Muscle layer of colon (tissue), 2 donors: ENCODE measurements around the gene KLHL30.

ENCODE experiments used
- H3K27ac ChIP-seq: one replicate; pipeline ENCODE4 v1.7.0; 2013; ENCODE audit warnings: low read depth, mild to moderate bottlenecking, low read length, moderate library complexity
- H3K27me3 ChIP-seq, 2 donors: one replicate each; pipeline ENCODE4 v1.7.0; 2013; ENCODE audit warnings: low read length in 2 of 2, mild to moderate bottlenecking in 2 of 2; ENCODE audit not compliant: insufficient read depth in 2 of 2, control insufficient read depth in 1 of 2
- H3K36me3 ChIP-seq: one replicate; pipeline ENCODE4 v1.7.0; 2013; ENCODE audit warnings: mild to moderate bottlenecking, low read length; ENCODE audit not compliant: insufficient read depth
- H3K4me1 ChIP-seq: one replicate; pipeline ENCODE4 v1.7.0; 2013; ENCODE audit warnings: mild to moderate bottlenecking, low read length; ENCODE audit not compliant: insufficient read depth
- H3K4me3 ChIP-seq, 2 donors: one replicate each; pipeline ENCODE4 v1.7.0; 2013; ENCODE audit warnings: low read length in 2 of 2, low read depth in 1 of 2, mild to moderate bottlenecking in 1 of 2, moderate library complexity in 1 of 2
- H3K9ac ChIP-seq: one replicate; pipeline ENCODE4 v1.7.0; 2013; ENCODE audit warnings: low read length
- H3K9me3 ChIP-seq: one replicate; pipeline ENCODE4 v1.7.0; 2013; ENCODE audit warnings: mild to moderate bottlenecking, low read length
- donor health status: abdominal sarcoma.
- donor health status: Adenocarcinoma of cecum.

The KLHL30 gene

GRCh38 chr2:238097988-238098871 is 40.2 kb upstream of the KLHL30 start:
- H3K27ac ChIP-seq, result no peak overlapping the region
- H3K4me1 ChIP-seq, result no peaks in the 10 kb centered on the region
- H3K27me3 ChIP-seq, result no peaks in the 10 kb centered on the region
- H3K4me3 ChIP-seq, result no peak overlapping the region
- H3K36me3 ChIP-seq, result no peaks in the 10 kb centered on the region
- no peaks in the 10 kb centered on the region for H3K9me3 ChIP-seq
- H3K9ac ChIP-seq, result no peak overlapping the region

- Histone ChIP-seq H3K27me3 (no peaks in the 10 kb centered on the region), H3K27ac (no peak overlapping the region), H3K4me3 (no peak overlapping the region), H3K9me3 (no peaks in the 10 kb centered on the region), H3K36me3 (no peaks in the 10 kb centered on the region), H3K9ac (no peak overlapping the region), H3K4me1 (no peaks in the 10 kb centered on the region)
Observed at GRCh38 chr2:238098901-238099713, 39.4 kb upstream of the KLHL30 start.

GRCh38 chr2:238099714-238100048 is 38.8 kb upstream of the KLHL30 start:
- H3K4me3 ChIP-seq, result no peak overlapping the region
- H3K27me3 ChIP-seq, result no peaks in the 10 kb centered on the region
- no peak overlapping the region for H3K27ac ChIP-seq
- H3K36me3 ChIP-seq, result no peaks in the 10 kb centered on the region
- H3K9ac ChIP-seq, result no peak overlapping the region
- H3K9me3 ChIP-seq, result no peaks in the 10 kb centered on the region
- no peaks in the 10 kb centered on the region for H3K4me1 ChIP-seq

GRCh38 chr2:238100049-238100820 is 38.2 kb upstream of the KLHL30 start, which contains the start of gene ESPNL:
TSS of gene ESPNL (plus strand) at chr2:238100340. CDS start at chr2:238100420, 80 bp downstream.
- no peak within 1 kb of the TSS for H3K27ac ChIP-seq
- H3K9ac ChIP-seq, result no peak within 1 kb of the TSS

GRCh38 chr2:238100821-238101771 is 37.4 kb upstream of the KLHL30 start:
- no peak overlapping the region for H3K4me3 ChIP-seq
- no peaks in the 10 kb centered on the region for H3K4me1 ChIP-seq
- H3K27ac ChIP-seq, result no peak overlapping the region
- H3K9me3 ChIP-seq, result no peaks in the 10 kb centered on the region
- no peaks in the 10 kb centered on the region for H3K27me3 ChIP-seq
- no peak overlapping the region for H3K9ac ChIP-seq
- H3K36me3 ChIP-seq, result no peaks in the 10 kb centered on the region

More at GRCh38 chr2:238100049-238100820, 38.2 kb upstream of the KLHL30 start, which contains the start of gene ESPNL:
- H3K9me3 ChIP-seq, result no peaks in the 10 kb centered on the region
- H3K27me3 ChIP-seq, result no peaks in the 10 kb centered on the region
- no peak within 1 kb of the TSS for H3K4me3 ChIP-seq
- H3K4me1 ChIP-seq, result no peaks in the 10 kb centered on the region
- no peaks in the 10 kb centered on the region for H3K36me3 ChIP-seq

GRCh38 chr2:238101891-238102841 is 36.3 kb upstream of the KLHL30 start:
- no peak overlapping the region for H3K9ac ChIP-seq
- no peak overlapping the region for H3K27ac ChIP-seq
- no peaks in the 10 kb centered on the region for H3K4me1 ChIP-seq
- no peak overlapping the region for H3K4me3 ChIP-seq
- H3K36me3 ChIP-seq, result no peaks in the 10 kb centered on the region
- H3K9me3 ChIP-seq, result no peaks in the 10 kb centered on the region
- no peaks in the 10 kb centered on the region for H3K27me3 ChIP-seq

GRCh38 chr2:238102865-238103264 is 35.6 kb upstream of the KLHL30 start:
- no peak overlapping the region for H3K4me3 ChIP-seq
- H3K4me1 ChIP-seq, result no peaks in the 10 kb centered on the region
- H3K9me3 ChIP-seq, result no peaks in the 10 kb centered on the region
- no peak overlapping the region for H3K27ac ChIP-seq
- no peak overlapping the region for H3K9ac ChIP-seq
- no peaks in the 10 kb centered on the region for H3K27me3 ChIP-seq
- no peaks in the 10 kb centered on the region for H3K36me3 ChIP-seq

GRCh38 chr2:238103465-238104225 is 34.8 kb upstream of the KLHL30 start:
- Histone ChIP-seq H3K9ac (no peak overlapping the region), H3K4me3 (no peak overlapping the region), H3K36me3 (no peaks in the 10 kb centered on the region), H3K4me1 (peaks cover 3% of the 10 kb centered on the region), H3K27me3 (no peaks in the 10 kb centered on the region), H3K27ac (no peak overlapping the region), H3K9me3 (no peaks in the 10 kb centered on the region)

GRCh38 chr2:238104226-238104690 is 34.2 kb upstream of the KLHL30 start:
- Histone ChIP-seq H3K36me3 (no peaks in the 10 kb centered on the region), H3K9ac (no peak overlapping the region), H3K27ac (no peak overlapping the region), H3K27me3 (no peaks in the 10 kb centered on the region), H3K4me3 (no peak overlapping the region), H3K4me1 (peaks cover 4% of the 10 kb centered on the region), H3K9me3 (no peaks in the 10 kb centered on the region)
